Right atrium auricular region (tissue), 2 donors: ENCODE data around the gene SLC2A5. TPM values are rescaled to one million over a fixed set of nuclear protein-coding genes. Genes with fewer than 3 reads are reported as not detected.
"Not testable (repeated sequence)": the region's sequence is repeated elsewhere in the genome, so short reads cannot be mapped to it uniquely, and the experiment has no call there.

Experiments used
- DNase-seq: peaks from one replicate; pipeline ENCODE4 v3.0.0-alpha.2; 2019; ENCODE audit warnings: low spot score
- H3K27ac ChIP-seq, 2 donors: fragments of 200-600 bp; sonication (generic); 1 replicate in 1 of 2; 2 replicates in 1 of 2; pipeline ENCODE4 v1.5.1; 2016 to 2019
- H3K27me3 ChIP-seq, 2 donors: fragments of 200-600 bp; sonication (generic); one replicate each; pipeline versions ENCODE4 v1.5.1 to v1.6.0; 2017 to 2019
- H3K36me3 ChIP-seq: fragments of 200-600 bp; sonication (generic); one replicate; pipeline ENCODE4 v1.5.1; 2016
- H3K4me1 ChIP-seq, 2 donors: fragments of 200-600 bp; sonication (generic); one replicate each; pipeline versions ENCODE4 v1.5.1 to v1.6.0; 2017 to 2019
- H3K4me3 ChIP-seq, 2 donors: fragments of 200-600 bp; sonication (generic); 1 replicate in 1 of 2; 2 replicates in 1 of 2; pipeline ENCODE4 v1.5.1; 2017 to 2019; ENCODE audit warnings: mild to moderate bottlenecking in 1 of 2, moderate library complexity in 1 of 2
- H3K9me3 ChIP-seq, 2 donors: fragments of 200-600 bp; sonication (generic); one replicate each; pipeline ENCODE4 v1.5.1; 2019
- CTCF ChIP-seq, 2 donors: fragments of 200-600 bp; sonication (generic); IDR thresholded peaks; one replicate each; pipeline ENCODE4 v1.5.1; 2019; ENCODE audit warnings: antibody characterized with exemption in 2 of 2
- total RNA-seq, 2 donors: library from RNA; depleted of rRNA; stranded (reverse); fragments of >200 nt; gene quantifications; one replicate each; pipeline ENCODE4 v1.1.0, GENCODE V29; 2016

Gene SLC2A5
- total RNA-seq, 2 donors from 2014 or later: 0.26 to 0.94 TPM

- no peak for DNase-seq
- no peaks in the 10 kb centered on the region for H3K9me3 ChIP-seq
- no peaks in the 10 kb centered on the region for H3K4me1 ChIP-seq
- no peak overlapping the region for H3K27ac ChIP-seq
- H3K4me3 ChIP-seq: no peak overlapping the region
- H3K27me3 ChIP-seq: no peaks in the 10 kb centered on the region
- H3K36me3 ChIP-seq: no peaks in the 10 kb centered on the region
- no peak for TF ChIP-seq CTCF (IDR thresholded peaks at IDR 0.05)
Observed at GRCh38 chr1:9025449-9025848, 44.0 kb downstream of the SLC2A5 start.

- TF ChIP-seq CTCF (IDR thresholded peaks at IDR 0.05): no peak
- Histone ChIP-seq H3K27me3 (no peaks in the 10 kb centered on the region), H3K36me3 (no peaks in the 10 kb centered on the region), H3K27ac (no peak overlapping the region), H3K4me1 (no peaks in the 10 kb centered on the region), H3K4me3 (no peak overlapping the region), H3K9me3 (no peaks in the 10 kb centered on the region)
- no peak for DNase-seq
Observed at GRCh38 chr1:9024837-9025236, 44.6 kb downstream of the SLC2A5 start.

GRCh38 chr1:9022773-9023172 is 46.7 kb downstream of the SLC2A5 start:
- Histone ChIP-seq H3K9me3 (no peaks in the 10 kb centered on the region), H3K4me3 (no peak overlapping the region), H3K27me3 (no peaks in the 10 kb centered on the region), H3K36me3 (no peaks in the 10 kb centered on the region), H3K4me1 (peaks cover 0 to 3% of the 10 kb centered on the region in 2 donors), H3K27ac (no peak overlapping the region)
- no peak for TF ChIP-seq CTCF (IDR thresholded peaks at IDR 0.05)
- no peak for DNase-seq

GRCh38 chr1:9022026-9022738 is 47.3 kb downstream of the SLC2A5 start:
- not testable (repeated sequence) for H3K27ac ChIP-seq, H3K27me3 ChIP-seq, DNase-seq, H3K9me3 ChIP-seq, H3K4me1 ChIP-seq, H3K4me3 ChIP-seq, H3K36me3 ChIP-seq

GRCh38 chr1:9020305-9020704 is 49.1 kb downstream of the SLC2A5 start:
- Histone ChIP-seq H3K36me3 (no peaks in the 10 kb centered on the region), H3K27me3 (no peaks in the 10 kb centered on the region), H3K4me1 (peaks cover 0 to 3% of the 10 kb centered on the region in 2 donors), H3K9me3 (no peaks in the 10 kb centered on the region), H3K4me3 (no peak overlapping the region), H3K27ac (no peak overlapping the region)
- TF ChIP-seq CTCF (IDR thresholded peaks at IDR 0.05): no peak
- no peak for DNase-seq

- no peaks in the 10 kb centered on the region for H3K36me3 ChIP-seq
- TF ChIP-seq CTCF (IDR thresholded peaks at IDR 0.05): no peak
- H3K27me3 ChIP-seq: no peaks in the 10 kb centered on the region
Observed at GRCh38 chr1:9019896-9020295, 49.5 kb downstream of the SLC2A5 start.

More at GRCh38 chr1:9019896-9020295, 49.5 kb downstream of the SLC2A5 start:
- Histone ChIP-seq H3K9me3 (no peaks in the 10 kb centered on the region), H3K27ac (no peak overlapping the region), H3K4me1 (peaks cover 0 to 3% of the 10 kb centered on the region in 2 donors), H3K4me3 (no peak overlapping the region)
- DNase-seq: no peak
